ENCODE results near the gene PTTG2.

Gene PTTG2

GRCh38 chr4:37982736-37983135 is 22.5 kb downstream of the PTTG2 start:
- in situ Hi-C loops (cut with MboI; ENCODE audit: low sequenced_read_pairs) = no loop called here

DNA sequence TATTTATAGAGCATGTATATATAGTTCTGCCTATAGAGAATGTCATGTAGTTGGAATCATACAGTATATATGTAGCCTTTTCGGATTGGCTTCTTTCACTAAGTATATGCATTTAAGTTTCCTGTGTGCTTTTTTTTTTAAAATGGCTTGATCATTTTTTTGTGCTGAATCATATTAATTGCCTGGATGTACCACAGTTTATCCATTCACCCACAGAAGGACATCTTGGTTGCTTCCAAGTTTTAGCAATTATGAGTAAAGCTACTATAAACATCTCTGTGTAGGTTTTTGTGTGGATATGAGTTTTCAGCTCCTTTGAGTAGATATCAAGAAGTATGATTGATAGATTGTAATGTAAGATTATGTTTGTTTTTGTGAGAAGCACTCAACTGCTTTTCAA is 23.8 kb downstream of the PTTG2 start:
- in situ Hi-C loops (cut with MboI; ENCODE audit: low sequenced_read_pairs) = no loop called here

DNA sequence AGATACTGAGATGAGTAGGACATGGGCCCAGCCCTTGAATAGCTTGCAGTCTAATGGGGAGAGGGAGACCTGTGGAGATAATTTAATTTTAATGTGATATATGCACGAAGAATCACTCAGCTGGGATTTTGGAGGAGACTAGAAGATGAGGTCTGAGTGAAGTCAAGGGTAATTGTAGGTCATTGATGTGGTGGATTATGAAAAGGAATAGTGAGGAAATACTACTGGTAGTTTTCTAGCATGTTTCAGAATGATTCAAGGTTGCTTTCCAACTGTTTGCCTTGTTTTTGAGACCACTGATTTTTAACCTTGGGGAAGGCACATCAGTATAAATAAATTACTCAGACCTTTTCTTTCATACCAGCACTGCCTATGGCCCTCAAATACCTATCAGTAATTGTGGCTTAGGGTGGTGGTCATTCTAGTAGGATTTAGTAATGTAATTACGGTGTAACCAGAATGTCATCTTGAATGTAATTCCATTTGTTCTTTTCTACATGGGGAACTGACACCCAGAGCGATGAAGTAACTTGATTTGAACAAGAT is 25.6 kb downstream of the PTTG2 start:
- in situ Hi-C loops (cut with MboI; ENCODE audit: low sequenced_read_pairs) = no loop called here

DNA sequence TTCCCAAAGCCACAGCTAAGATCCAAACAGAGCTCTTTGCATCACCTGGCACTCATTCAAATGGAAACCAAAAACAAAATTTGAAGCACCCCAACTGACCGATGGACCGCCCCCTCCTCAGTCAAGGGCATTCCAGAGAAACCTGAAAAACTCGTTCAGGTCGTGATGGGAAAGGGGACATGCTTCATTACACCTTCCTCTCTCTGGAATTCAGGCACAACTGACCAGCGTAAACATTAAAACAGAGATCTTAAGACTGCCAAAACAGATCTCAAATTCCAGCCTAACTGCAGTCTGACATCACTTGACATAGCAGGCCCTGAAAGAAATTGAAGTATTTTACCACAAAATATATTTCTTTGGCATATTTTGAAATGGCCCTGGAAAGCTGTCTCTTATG is 28.5 kb downstream of the PTTG2 start:
- in situ Hi-C loops (cut with MboI; ENCODE audit: low sequenced_read_pairs) = no loop called here

- in situ Hi-C loops (cut with MboI; ENCODE audit: low sequenced_read_pairs) = no loop called here
Measured at GRCh38 chr4:37989398-37990260, 29.4 kb downstream of the PTTG2 start.

GRCh38 chr4:37990731-37991245 is 30.6 kb downstream of the PTTG2 start:
- in situ Hi-C loops (cut with MboI; ENCODE audit: low sequenced_read_pairs) = no loop called here

DNA sequence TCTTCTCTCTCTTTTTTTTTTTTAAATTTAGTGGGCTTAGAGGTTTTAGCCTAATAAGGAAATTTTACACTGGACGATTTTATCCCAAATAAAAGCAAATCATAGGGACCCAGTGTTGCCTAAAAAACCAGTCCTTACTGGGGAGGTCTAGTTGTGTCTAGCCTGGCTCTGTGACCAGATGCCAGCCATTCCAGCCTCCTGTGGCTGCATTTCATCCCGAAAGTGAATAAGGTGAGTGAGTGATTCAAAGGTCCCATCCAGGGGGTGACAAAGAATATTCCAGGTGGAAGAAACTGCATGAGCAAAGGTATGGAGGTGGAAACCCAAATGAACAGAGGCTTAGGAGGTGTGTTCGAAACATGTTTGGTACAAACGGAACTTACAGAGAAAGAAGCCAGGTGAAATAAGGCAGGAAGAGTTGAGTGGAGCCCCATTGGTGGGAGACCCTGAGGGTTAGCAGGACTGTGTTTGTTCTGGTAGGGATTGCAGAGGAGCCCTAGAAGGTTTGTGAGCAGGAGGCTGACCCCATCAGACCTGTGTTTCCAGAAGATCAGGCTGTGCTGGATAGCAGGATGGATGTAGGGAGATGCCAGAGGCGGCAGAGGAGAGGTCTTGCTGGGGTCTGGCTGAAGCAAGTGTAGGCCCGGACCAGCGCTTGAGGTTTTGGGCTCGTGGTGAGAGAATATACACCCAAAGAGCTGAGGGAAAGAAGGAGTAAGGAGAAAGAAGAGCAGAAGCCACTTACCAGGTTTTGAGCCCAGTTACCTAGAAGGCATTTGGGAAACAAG is 31.6 kb downstream of the PTTG2 start:
- in situ Hi-C loops (cut with MboI; ENCODE audit: low sequenced_read_pairs) = no loop called here

DNA sequence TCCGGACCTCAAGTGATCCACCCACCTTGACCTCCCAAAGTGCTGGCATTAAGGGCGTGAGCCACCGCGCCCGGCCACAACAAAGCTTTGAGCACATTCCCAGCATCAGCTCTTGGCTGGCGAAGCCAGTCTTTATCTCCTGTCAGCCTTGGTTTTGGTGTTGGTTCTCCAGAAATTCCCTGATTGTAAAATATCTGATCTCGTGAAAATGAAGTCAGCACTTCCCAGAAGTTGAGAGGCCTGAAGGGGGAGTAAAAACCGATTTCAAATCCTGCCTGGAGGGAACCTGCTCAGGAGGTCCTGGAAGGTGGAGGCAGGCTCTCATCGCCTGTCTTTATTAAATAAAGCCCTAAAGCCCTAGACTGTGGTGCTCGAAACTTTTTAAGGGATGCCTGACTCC is 33.6 kb downstream of the PTTG2 start:
- in situ Hi-C loops (cut with MboI; ENCODE audit: low sequenced_read_pairs) = no loop called here

- in situ Hi-C loops (cut with MboI; ENCODE audit: low sequenced_read_pairs) = no loop called here
Measured at GRCh38 chr4:37994569-37994968, 34.4 kb downstream of the PTTG2 start.

DNA sequence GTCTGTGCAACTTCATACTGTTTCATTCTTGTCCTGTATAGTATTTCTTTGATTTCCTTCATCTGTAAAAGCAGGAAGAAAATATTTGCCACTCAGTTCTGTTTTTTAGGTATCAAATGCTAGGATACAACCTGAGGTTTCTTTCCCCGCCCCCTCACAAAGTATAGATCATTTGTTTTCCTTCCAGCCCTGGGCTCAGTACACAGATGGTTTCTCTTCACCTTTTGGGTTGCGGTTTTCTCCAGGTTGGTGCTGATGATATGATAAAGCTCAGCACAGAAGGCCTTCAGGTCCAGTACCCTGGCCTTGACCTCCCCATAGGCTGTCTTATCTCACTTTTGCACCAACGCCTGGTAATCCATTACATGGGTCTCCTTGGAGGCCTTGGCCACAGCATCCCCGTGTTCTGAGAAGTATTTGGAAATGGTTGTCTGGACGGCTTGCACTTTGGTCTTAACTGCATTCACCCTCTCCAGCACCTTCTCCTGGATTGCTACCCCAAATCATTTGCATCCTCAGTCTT is 35.2 kb downstream of the PTTG2 start:
- in situ Hi-C loops (cut with MboI; ENCODE audit: low sequenced_read_pairs) = no loop called here

DNA sequence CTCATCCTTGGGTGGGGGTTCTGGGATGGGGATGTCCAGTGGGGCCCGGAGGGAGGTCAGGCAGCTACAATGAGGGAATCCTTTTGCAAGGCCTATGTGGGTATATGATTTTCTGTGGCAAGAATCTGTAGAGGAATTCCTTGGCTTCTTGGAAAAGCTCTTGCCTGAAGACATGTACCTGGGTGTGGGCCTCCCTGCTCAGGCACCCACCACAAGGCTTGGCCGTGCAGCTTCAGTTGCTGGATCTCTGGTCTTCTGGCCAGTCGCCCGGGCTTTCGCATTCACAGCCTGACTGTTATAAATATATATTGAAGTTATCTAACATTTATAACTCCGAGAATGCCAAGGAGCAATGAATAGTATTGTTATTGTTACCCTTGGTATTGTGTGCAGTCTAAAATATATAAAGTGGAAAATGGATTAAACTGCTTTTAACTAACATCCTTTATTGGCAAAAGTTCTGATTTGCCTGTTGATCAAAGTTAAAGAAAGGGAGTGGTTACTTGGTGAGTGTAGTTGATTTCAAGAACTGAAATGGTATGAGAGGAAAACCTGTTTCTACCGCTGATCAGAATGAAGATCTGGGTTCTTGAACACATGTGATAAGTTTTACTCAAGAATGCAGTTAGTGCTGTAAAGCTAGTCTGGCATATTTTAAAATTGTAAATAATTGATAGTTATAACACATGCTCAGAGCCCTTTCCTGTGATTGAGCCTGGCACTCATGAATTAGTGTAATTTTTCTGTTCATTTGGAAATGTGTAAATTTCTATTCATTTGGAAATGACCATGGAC is 36.0 kb downstream of the PTTG2 start:
- in situ Hi-C loops (cut with MboI; ENCODE audit: low sequenced_read_pairs) = no loop called here

DNA sequence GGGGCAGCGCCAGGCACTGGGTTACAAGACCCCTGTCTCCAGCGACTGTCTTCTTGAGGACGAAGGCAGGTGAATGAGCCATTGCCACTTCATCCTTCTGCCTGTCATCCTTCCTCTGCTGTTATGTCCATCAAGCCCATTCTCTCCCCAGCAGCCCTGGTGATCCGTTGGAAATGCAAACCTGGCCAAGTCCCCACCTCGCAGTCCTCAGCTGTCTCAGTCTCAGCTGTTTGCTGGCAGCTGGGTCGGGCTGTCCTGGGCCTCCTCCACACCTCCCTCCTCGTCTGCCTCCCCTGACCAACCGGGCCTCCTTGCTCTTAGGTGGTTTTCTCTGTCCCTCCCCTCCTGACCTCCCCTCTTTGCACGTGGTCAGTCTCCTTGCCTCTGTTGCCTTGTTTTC is 38.0 kb downstream of the PTTG2 start:
- in situ Hi-C loops (cut with MboI; ENCODE audit: low sequenced_read_pairs) = no loop called here

GRCh38 chr4:37999000-37999716 is 39.0 kb downstream of the PTTG2 start:
- in situ Hi-C loops (cut with MboI; ENCODE audit: low sequenced_read_pairs) = no loop called here

- in situ Hi-C loops (cut with MboI; ENCODE audit: low sequenced_read_pairs) = no loop called here
Measured at GRCh38 chr4:37999965-38000364, 39.8 kb downstream of the PTTG2 start.

DNA sequence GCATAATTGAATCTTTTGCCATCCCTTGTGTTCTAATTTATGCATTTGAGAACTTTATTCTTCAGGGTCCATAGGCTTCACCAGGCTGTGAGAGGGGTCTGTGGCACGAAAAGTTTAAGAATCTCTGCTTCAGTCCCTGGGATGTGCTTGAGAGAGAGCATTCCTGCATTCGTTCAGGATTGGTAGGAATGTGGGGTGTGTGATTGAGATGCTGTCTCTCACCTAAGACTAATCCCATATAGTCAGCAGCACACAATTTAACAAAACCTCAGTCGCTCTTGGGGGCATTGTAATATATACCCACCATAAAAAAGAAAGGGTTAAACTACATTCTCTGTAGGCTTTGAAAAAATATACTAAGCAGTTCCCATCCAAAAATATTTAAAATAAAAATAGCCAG is 41.7 kb downstream of the PTTG2 start:
- in situ Hi-C loops (cut with MboI; ENCODE audit: low sequenced_read_pairs) = no loop called here

- in situ Hi-C loops (cut with MboI; ENCODE audit: low sequenced_read_pairs) = no loop called here
Measured at GRCh38 chr4:38002451-38003071, 42.4 kb downstream of the PTTG2 start.

DNA sequence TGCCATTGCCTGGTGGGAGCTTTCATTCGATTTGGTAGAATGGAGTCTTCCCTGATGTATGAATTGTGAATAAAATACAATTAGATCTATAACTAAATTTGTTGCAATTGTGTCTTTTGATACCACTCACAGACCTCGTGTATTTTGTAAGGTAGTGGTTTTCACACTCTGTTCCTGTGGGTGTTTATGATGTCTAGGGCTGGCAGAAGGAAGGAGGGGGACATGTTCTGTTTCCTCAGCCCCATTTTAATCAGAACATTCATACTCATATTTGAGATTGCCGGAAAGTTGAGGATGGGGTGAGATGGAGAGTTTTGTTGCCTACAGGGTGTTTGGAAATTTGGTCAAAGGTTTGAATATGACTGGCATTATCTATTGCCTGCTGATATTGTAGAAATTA is 42.9 kb downstream of the PTTG2 start:
- in situ Hi-C loops (cut with MboI; ENCODE audit: low sequenced_read_pairs) = no loop called here

DNA sequence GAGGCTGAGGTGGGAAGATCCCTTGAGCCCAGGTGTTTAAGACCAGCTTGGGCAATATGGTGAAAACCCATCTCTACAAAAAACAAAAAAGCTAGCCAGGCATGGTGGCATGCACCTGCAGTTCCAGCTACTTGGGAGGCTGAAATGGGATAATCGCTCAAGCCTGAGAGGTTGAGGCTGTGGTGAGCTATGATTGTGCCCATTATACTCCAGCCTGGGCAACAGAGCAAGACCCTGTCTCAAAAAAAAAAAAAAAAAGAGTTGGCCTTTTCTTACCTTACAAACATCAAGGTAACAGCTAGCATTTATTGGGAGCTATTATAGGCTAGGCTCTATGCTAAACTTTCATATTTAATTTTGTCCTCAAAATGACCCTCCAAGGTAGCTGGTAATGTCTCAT is 43.4 kb downstream of the PTTG2 start:
- in situ Hi-C loops (cut with MboI; ENCODE audit: low sequenced_read_pairs) = no loop called here

GRCh38 chr4:38004062-38004461 is 43.9 kb downstream of the PTTG2 start:
- in situ Hi-C loops (cut with MboI; ENCODE audit: low sequenced_read_pairs) = no loop called here

GRCh38 chr4:38004887-38005286 is 44.7 kb downstream of the PTTG2 start:
- in situ Hi-C loops (cut with MboI; ENCODE audit: low sequenced_read_pairs) = no loop called here

Data from HL-60/S4 (cell line).